ENCODE measurements around the gene BHLHE23. TPM values are rescaled to one million over a fixed set of nuclear protein-coding genes. Genes with fewer than 3 reads are reported as not detected.
A peak's percentile ranks its signal among the peaks of the same experiment; 100 is the strongest.

The BHLHE23 gene
- total RNA-seq, 1 donor from 2014 or later, result not detected

DNA sequence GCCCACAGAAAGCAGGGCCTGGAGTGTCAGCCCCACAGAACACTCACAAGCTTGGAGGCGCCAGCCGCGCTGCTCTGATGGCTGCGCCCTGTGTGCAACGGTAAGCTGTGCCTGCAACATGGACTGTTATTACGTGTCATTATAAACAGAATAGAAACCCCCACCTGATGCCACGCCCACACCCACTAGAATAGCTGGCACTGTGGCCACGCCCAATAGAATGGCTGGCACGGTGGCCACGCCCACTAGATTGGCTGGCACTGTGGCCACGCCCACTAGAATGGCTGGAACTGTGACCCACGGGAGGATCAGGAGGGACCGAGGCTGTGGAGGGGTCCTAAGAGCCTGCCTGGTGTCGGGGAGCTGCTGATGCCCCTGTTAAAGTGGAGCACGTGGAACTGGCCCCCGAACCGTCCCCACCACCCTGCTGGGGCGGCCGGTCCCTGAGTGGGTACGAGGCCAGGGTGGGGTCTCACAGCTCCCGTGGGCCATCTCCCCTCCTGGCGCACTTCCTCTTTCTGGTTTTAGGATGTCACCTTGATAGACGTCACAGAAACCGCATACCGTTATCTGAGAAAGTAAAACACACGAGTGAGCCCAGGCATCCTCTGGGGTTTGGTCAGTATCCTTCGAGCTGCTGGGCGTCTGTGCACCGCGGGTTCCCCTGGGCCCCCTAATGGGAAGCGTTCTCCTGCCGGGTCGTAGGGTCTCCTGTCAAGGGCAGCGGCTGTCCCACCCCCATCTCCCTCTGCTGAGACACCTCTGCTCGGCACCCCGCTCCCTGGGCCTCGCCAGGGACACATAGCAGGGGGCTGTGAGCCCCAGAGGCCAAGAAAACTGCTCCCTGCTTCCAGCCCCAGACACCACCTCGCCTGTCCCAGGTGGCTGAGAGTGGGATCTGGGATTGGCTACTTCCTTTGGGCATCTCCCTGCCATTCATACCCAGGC, 28.9 kb downstream of the BHLHE23 start:
- Histone ChIP-seq H3K4me2 (no peak overlapping the region), H3K36me3 (no peaks in the 10 kb centered on the region), H3K79me2 (ENCODE audit: low read depth) (no peaks in the 10 kb centered on the region), H3K27me3 (peaks cover 52% of the 10 kb centered on the region), H3K9me3 (ENCODE audit: low read depth) (no peaks in the 10 kb centered on the region), H3K4me3 (no peak overlapping the region), H3K9ac (no peak overlapping the region), H4K20me1 (ENCODE audit: low read depth) (peaks cover 8% of the 10 kb centered on the region), H2AFZ (replicated peaks) (no peak overlapping the region), H3K27ac (no peak overlapping the region), H3K4me1 (peaks cover 28% of the 10 kb centered on the region), H3F3A (ENCODE audit: low read depth) (peaks cover 17% of the 10 kb centered on the region)
- Mint-ChIP-seq H3K9me3 (no peaks in the 10 kb centered on the region), H3K36me3 (no peaks in the 10 kb centered on the region), H3K27ac (no peak overlapping the region), H3K4me1 (peaks cover 43% of the 10 kb centered on the region), H3K27me3 (ENCODE audit: insufficient read depth, low read depth) (peaks cover 41% of the 10 kb centered on the region), H3K4me3 (no peak overlapping the region)
- no peak for DNase-seq (ENCODE audit: low spot score)
- TF ChIP-seq, protein P1, sequence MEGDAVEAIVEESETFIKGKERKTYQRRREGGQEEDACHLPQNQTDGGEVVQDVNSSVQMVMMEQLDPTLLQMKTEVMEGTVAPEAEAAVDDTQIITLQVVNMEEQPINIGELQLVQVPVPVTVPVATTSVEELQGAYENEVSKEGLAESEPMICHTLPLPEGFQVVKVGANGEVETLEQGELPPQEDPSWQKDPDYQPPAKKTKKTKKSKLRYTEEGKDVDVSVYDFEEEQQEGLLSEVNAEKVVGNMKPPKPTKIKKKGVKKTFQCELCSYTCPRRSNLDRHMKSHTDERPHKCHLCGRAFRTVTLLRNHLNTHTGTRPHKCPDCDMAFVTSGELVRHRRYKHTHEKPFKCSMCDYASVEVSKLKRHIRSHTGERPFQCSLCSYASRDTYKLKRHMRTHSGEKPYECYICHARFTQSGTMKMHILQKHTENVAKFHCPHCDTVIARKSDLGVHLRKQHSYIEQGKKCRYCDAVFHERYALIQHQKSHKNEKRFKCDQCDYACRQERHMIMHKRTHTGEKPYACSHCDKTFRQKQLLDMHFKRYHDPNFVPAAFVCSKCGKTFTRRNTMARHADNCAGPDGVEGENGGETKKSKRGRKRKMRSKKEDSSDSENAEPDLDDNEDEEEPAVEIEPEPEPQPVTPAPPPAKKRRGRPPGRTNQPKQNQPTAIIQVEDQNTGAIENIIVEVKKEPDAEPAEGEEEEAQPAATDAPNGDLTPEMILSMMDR (IDR thresholded peaks at IDR 0.05), result no peak
- TF ChIP-seq EZH2phosphoT487 (IDR thresholded peaks at IDR 0.05), result no peak
- TF ChIP-seq EZH2 (IDR thresholded peaks at IDR 0.05), result no peak

DNA sequence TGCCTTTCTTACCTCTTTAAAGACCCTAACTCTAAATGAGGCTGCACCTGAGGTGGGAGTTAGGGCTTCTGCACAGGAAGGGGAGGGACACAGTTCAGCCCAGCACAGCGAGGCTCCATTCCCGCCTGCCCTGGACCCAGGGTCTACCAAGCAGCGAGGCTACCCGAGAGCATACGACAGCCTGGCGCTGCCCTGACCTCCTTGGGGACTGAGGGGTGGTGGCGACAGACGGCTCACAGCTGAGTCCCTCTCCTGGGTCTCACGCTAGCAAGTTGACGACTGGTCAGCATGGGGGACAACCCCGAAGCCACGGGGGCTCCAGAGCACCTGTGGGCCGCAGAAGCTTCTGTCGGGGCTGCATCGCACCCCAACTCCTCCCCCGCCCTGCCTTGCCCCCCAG, 29.9 kb downstream of the BHLHE23 start:
- no peak for DNase-seq (ENCODE audit: low spot score)

DNA sequence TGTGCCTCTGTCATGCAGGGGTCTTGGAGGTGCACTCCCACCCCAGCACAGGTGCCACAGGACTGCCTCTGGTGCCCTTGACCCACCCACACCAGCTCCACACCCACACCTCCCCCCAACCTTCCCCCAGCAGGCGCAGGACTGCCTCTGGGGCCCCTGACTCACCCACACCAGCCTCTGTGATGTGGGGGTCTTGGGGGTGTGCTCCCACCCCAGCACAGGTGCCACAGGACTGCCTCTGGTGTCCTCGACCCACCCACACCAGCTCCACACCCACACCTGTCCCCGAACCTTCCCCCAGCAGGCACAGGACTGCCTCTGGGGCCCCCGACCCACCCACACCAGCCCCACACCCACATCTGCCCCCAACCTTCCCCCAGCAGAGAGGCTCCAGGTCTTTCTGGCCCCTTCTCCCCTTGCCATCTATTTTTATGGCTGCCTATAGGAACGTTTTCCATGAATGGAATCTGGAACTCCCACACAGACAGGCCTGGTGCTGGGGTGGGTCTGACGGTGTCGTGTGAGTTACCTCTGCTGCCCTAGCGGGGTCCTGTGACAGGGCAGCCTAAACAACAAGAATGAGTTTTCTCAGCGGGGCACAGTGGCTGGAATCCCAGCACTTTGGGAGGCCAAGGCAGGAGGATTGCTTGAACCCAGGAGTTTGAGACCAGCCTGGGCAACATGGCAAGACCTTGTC, 30.8 kb downstream of the BHLHE23 start:
- Mint-ChIP-seq H3K27me3 (ENCODE audit: insufficient read depth, low read depth) (peaks cover 48% of the 10 kb centered on the region), H3K36me3 (no peaks in the 10 kb centered on the region), H3K4me1 (peaks cover 46% of the 10 kb centered on the region), H3K9me3 (no peaks in the 10 kb centered on the region), H3K27ac (peak overlapping the region; percentile 40), H3K4me3 (peak overlapping the region; percentile 53)
- H3F3A ChIP-seq (ENCODE audit: low read depth), result peaks cover 17% of the 10 kb centered on the region
- peaks cover 27% of the 10 kb centered on the region for H3K4me1 ChIP-seq
- H3K4me2 ChIP-seq, result no peak overlapping the region
- H3K4me3 ChIP-seq, result no peak overlapping the region
- DNase-seq (ENCODE audit: low spot score), result no peak
- H3K9ac ChIP-seq, result no peak overlapping the region
- peaks cover 61% of the 10 kb centered on the region for H3K27me3 ChIP-seq
- H3K9me3 ChIP-seq (ENCODE audit: low read depth), result no peaks in the 10 kb centered on the region
- no peak overlapping the region for H3K27ac ChIP-seq
- H3K36me3 ChIP-seq, result no peaks in the 10 kb centered on the region
- H3K79me2 ChIP-seq (ENCODE audit: low read depth), result no peaks in the 10 kb centered on the region
- TF ChIP-seq EZH2phosphoT487 (IDR thresholded peaks at IDR 0.05) (no peak), EZH2 (IDR thresholded peaks at IDR 0.05) (no peak)
- TF ChIP-seq, protein P1 (IDR thresholded peaks at IDR 0.05), result no peak
- H4K20me1 ChIP-seq (ENCODE audit: low read depth), result peaks cover 8% of the 10 kb centered on the region
- H2AFZ ChIP-seq (replicated peaks), result no peak overlapping the region

More for the DNA sequence above, 29.9 kb downstream of the BHLHE23 start:
- Histone ChIP-seq H2AFZ (replicated peaks) (no peak overlapping the region), H3K79me2 (ENCODE audit: low read depth) (no peaks in the 10 kb centered on the region), H3K4me2 (no peak overlapping the region), H3K4me3 (no peak overlapping the region), H4K20me1 (ENCODE audit: low read depth) (peaks cover 8% of the 10 kb centered on the region), H3K9me3 (ENCODE audit: low read depth) (no peaks in the 10 kb centered on the region), H3F3A (ENCODE audit: low read depth) (peaks cover 17% of the 10 kb centered on the region), H3K9ac (no peak overlapping the region), H3K27me3 (peaks cover 61% of the 10 kb centered on the region), H3K27ac (no peak overlapping the region), H3K4me1 (peaks cover 27% of the 10 kb centered on the region), H3K36me3 (no peaks in the 10 kb centered on the region)
- Mint-ChIP-seq H3K27me3 (ENCODE audit: insufficient read depth, low read depth) (peaks cover 41% of the 10 kb centered on the region), H3K4me1 (peaks cover 44% of the 10 kb centered on the region), H3K27ac (peak overlapping the region; percentile 40), H3K36me3 (no peaks in the 10 kb centered on the region), H3K9me3 (no peaks in the 10 kb centered on the region), H3K4me3 (no peak overlapping the region)
- TF ChIP-seq, protein P1 (IDR thresholded peaks at IDR 0.05), result no peak
- TF ChIP-seq EZH2phosphoT487 (IDR thresholded peaks at IDR 0.05), result no peak
- no peak for TF ChIP-seq EZH2 (IDR thresholded peaks at IDR 0.05)
